Epithelial cell of proximal tubule (primary cell): ENCODE data around the gene ADCY6. TPM values are rescaled to one million over a fixed set of nuclear protein-coding genes. Genes with fewer than 3 reads are reported as not detected.

Experiments used
- DNase-seq: peaks from one replicate; pipeline ENCODE4 v3.0.0-alpha.2; 2011; ENCODE audit warnings: low read depth
- H3K4me3 ChIP-seq: 2 replicates; pipeline ENCODE4 v1.5.1; 2011; ENCODE audit warnings: low read depth, mild to moderate bottlenecking, low read length
- total RNA-seq: library from RNA; depleted of rRNA; stranded (reverse); fragments of >200 nt; gene quantifications from 2 replicates; pipeline ENCODE4 v1.2.3, GENCODE V29; 2015
- TF ChIP-seq, protein P1 (sequence below): conservative IDR thresholded peaks from 2 replicates; pipeline ENCODE4 v1.5.1; 2012; ENCODE audit warnings: low read depth, mild to moderate bottlenecking, low read length

ADCY6 gene
- total RNA-seq, 1 donor from 2014 or later, result 21.6 TPM

DNA sequence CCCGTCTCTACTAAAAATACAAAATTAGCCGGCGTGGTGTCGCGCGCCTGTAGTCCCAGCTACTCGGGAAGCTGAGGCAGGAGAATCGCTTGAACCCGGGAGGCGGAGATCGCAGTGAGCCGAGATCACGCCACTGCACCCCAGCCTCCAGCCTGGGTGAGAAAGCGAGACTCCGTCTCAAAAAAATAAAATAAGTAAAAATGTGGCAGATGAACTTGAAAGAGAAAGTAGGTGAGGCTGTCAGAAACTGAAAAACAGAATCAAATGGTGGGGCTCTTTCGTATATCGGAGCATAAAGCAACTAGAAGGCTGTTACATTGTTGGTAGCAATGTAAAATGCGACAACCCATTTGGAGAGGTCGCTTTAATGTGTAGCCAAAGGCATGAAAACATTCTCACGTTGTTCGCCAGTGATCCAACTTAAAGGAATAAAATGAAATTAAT lies 71.6 kb downstream of the ADCY6 start:
- peak overlapping the region; percentile 77 for H3K4me3 ChIP-seq
- no peak for DNase-seq

DNA sequence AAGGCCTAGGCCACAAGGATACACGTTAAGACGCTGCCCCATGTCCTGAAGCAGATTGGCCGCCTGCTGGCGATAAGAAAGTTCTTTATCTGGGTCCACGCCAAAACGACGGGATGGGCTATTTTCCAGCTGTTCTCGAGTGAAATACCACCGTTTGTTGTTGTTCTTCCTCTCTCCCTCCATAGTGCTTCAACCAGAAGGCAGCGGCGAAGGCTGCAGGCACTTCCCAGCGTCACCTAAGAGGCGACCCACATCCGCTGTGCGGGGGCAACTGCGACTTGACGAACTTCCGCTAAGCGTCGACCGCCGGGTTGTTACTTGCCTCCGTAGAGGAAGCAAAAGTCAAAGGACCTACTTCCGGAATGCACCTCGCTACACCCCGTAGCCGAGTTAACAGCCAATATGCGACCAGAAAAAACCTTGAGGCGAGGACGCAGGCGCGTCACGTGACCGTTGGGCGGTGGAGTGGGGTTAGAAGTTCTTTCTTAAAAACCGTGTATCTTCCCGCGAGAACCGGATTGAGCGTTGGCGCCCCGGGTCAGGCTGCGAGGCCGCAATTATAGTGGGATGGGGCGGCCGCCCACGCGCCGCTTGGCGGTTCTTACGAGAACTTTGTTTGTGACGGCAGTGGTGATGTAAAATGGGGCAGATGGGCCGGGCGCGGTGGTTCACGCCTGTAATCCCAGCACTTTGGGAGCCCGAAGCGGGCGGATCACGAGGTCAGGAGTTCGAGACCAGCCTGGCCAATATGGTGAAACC lies 72.2 kb downstream of the ADCY6 start, which contains the start of gene CCNT1:
Gene CCNT1 (minus strand): TSS at position 215 of the 759 bp plus-strand sequence. CDS start 32 bp downstream, at position 183.
- TF ChIP-seq, protein P1, sequence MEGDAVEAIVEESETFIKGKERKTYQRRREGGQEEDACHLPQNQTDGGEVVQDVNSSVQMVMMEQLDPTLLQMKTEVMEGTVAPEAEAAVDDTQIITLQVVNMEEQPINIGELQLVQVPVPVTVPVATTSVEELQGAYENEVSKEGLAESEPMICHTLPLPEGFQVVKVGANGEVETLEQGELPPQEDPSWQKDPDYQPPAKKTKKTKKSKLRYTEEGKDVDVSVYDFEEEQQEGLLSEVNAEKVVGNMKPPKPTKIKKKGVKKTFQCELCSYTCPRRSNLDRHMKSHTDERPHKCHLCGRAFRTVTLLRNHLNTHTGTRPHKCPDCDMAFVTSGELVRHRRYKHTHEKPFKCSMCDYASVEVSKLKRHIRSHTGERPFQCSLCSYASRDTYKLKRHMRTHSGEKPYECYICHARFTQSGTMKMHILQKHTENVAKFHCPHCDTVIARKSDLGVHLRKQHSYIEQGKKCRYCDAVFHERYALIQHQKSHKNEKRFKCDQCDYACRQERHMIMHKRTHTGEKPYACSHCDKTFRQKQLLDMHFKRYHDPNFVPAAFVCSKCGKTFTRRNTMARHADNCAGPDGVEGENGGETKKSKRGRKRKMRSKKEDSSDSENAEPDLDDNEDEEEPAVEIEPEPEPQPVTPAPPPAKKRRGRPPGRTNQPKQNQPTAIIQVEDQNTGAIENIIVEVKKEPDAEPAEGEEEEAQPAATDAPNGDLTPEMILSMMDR, result peak; percentile 38
- peak within 1 kb of the TSS; percentile 77 for H3K4me3 ChIP-seq
- peak; percentile 98 for DNase-seq

More for the DNA sequence above, 71.6 kb downstream of the ADCY6 start:
- TF ChIP-seq, protein P1, result no peak

Other genes starting within 250 kb of the ADCY6 start
- not detected in 2 replicates for gene LALBA, start 219.0 kb downstream of the ADCY6 start, total RNA-seq
- 69.0 and 90.4 TPM in 2 replicates for gene KANSL2, start 106.9 kb downstream of the ADCY6 start, total RNA-seq
- 15.6 and 15.9 TPM in 2 replicates for gene CCNT1, start 72.4 kb downstream of the ADCY6 start, total RNA-seq
- 19.6 and 32.6 TPM in 2 replicates for gene CACNB3, start 29.4 kb upstream of the ADCY6 start, total RNA-seq
- 84.0 and 90.8 TPM in 2 replicates for gene DDX23, start 63.1 kb upstream of the ADCY6 start, total RNA-seq
- gene RND1, start 76.8 kb upstream of the ADCY6 start, total RNA-seq, result 3.3 and 8.9 TPM in 2 replicates
- 21.0 and 21.8 TPM in 2 replicates for gene FKBP11, start 136.4 kb upstream of the ADCY6 start, total RNA-seq
- gene ARF3, start 168.4 kb upstream of the ADCY6 start, total RNA-seq, result 62.8 and 108 TPM in 2 replicates
- not detected in 2 replicates for gene WNT10B, start 182.6 kb upstream of the ADCY6 start, total RNA-seq
- not detected in 2 replicates for gene WNT1, start 189.2 kb upstream of the ADCY6 start, total RNA-seq
- gene DDN, start 210.3 kb upstream of the ADCY6 start, total RNA-seq, result 0.14 and 0.29 TPM in 2 replicates
- 50.7 and 68.5 TPM in 2 replicates for gene PRKAG1, start 229.7 kb upstream of the ADCY6 start, total RNA-seq